Activated gamma-delta T cell (primary cell): ENCODE measurements around the gene TUT7.
"Not testable (repeated sequence)": the region's sequence is repeated elsewhere in the genome, so short reads cannot be mapped to it uniquely, and the experiment has no call there.

Experiments
- DNase-seq: peaks from one replicate; lab custom pipeline; 2025; lab: John Stamatoyannopoulos, UW
- total RNA-seq, 2 donors: gene quantifications; one replicate each; lab custom pipeline; 2026; lab: John Stamatoyannopoulos, UW

The TUT7 gene
- 176 to 180 reads per million in 2 donors for total RNA-seq

- peak; percentile 90 for DNase-seq
Observed at GRCh38 chr9:86354011-86354817, at the start of gene TUT7. Gene TUT7 (minus strand): TSS chr9:86354410. CDS start chr9:86353199, 1,211 bp downstream.

GRCh38 chr9:86402591-86402990, 48.4 kb upstream of the TUT7 start:
- no peak for DNase-seq

GRCh38 chr9:86396412-86396811, 42.2 kb upstream of the TUT7 start:
- no peak for DNase-seq

GRCh38 chr9:86390184-86390583, 36.0 kb upstream of the TUT7 start:
- DNase-seq, result not testable (repeated sequence)

GRCh38 chr9:86389628-86390027, 35.4 kb upstream of the TUT7 start:
- no peak for DNase-seq

GRCh38 chr9:86387376-86387775, 33.2 kb upstream of the TUT7 start:
- DNase-seq, result no peak

GRCh38 chr9:86383000-86383399, 28.8 kb upstream of the TUT7 start:
- not testable (repeated sequence) for DNase-seq

GRCh38 chr9:86376016-86376415, 21.8 kb upstream of the TUT7 start:
- DNase-seq, result no peak

- no peak for DNase-seq
Observed at GRCh38 chr9:86369810-86370209, 15.6 kb upstream of the TUT7 start.

GRCh38 chr9:86368871-86369521, 14.8 kb upstream of the TUT7 start:
- no peak for DNase-seq

GRCh38 chr9:86361176-86361575, 7.0 kb upstream of the TUT7 start:
- DNase-seq, result no peak

GRCh38 chr9:86359151-86359879, 5.1 kb upstream of the TUT7 start:
- no peak for DNase-seq

- DNase-seq, result no peak
Observed at GRCh38 chr9:86356871-86357866, 3.0 kb upstream of the TUT7 start.

GRCh38 chr9:86355814-86356213, 1.6 kb upstream of the TUT7 start:
- no peak for DNase-seq

- DNase-seq, result no peak
Observed at GRCh38 chr9:86354818-86355309, 654 bp upstream of the TUT7 start.

GRCh38 chr9:86353655-86354010, 577 bp downstream of the TUT7 start:
- no peak for DNase-seq

GRCh38 chr9:86352440-86353077, 1.7 kb downstream of the TUT7 start:
- DNase-seq, result no peak

GRCh38 chr9:86351880-86352279, 2.3 kb downstream of the TUT7 start:
- DNase-seq, result no peak

- no peak for DNase-seq
Observed at GRCh38 chr9:86350006-86350760, 4.0 kb downstream of the TUT7 start.

- no peak for DNase-seq
Observed at GRCh38 chr9:86349271-86349670, 4.9 kb downstream of the TUT7 start.
